Panc1 (cell line): Measurements from ENCODE around the gene TMEM91.

Experiments used
- CTCF ChIP-seq: fragments of 450-650 bp; IDR thresholded peaks from 2 replicates; pipeline ENCODE4 v1.5.1; 2017; ENCODE audit warnings: mild to moderate bottlenecking
- POLR2AphosphoS5 ChIP-seq: IDR thresholded peaks from 2 replicates; pipeline ENCODE4 v1.6.1; 2012; ENCODE audit warnings: mild to moderate bottlenecking, low read depth, low read length, moderate library complexity
- REST ChIP-seq, 2 experiments: IDR thresholded peaks; 2 replicates each; pipeline ENCODE4 v1.6.1; 2011 to 2012; ENCODE audit warnings: low read depth in 2 of 2, control low read depth in 1 of 2, low read length in 1 of 2, mild to moderate bottlenecking in 1 of 2, moderate library complexity in 1 of 2; ENCODE audit not compliant: insufficient read depth in 1 of 2
- SIN3A ChIP-seq: IDR thresholded peaks from 2 replicates; pipeline ENCODE4 v1.6.1; 2012; ENCODE audit warnings: low read depth, mild to moderate bottlenecking, low read length, moderate library complexity, borderline replicate concordance; ENCODE audit not compliant: insufficient read depth
- TCF7L2 ChIP-seq: IDR thresholded peaks from 2 replicates; pipeline ENCODE4 v1.6.1; 2011; ENCODE audit warnings: mild to moderate bottlenecking, low read depth, low read length, inconsistent platforms

GRCh38 chr19:41409288-41409687, 33.0 kb downstream of the TMEM91 start:
- TF ChIP-seq POLR2AphosphoS5, result no peak
- no peak for TF ChIP-seq CTCF
- TF ChIP-seq TCF7L2, result no peak
- TF ChIP-seq SIN3A, result no peak
- TF ChIP-seq REST (IDR thresholded peaks at IDR 0.05; ENCODE audit: insufficient read depth in 1 of 2, low read depth in 2 of 2, low read length in 1 of 2), result no peak
